GM12892 (cell line): ENCODE results near the gene NLGN2.

Experiments used
- POLR2A ChIP-seq: IDR thresholded peaks from 2 replicates; pipeline ENCODE4 v1.6.1; 2011; ENCODE audit warnings: low read depth, low read length, control low read depth
- TAF1 ChIP-seq: IDR thresholded peaks from 2 replicates; pipeline ENCODE4 v1.6.1; 2011; ENCODE audit warnings: low read depth, mild to moderate bottlenecking, control low read depth, low read length, borderline replicate concordance

DNA sequence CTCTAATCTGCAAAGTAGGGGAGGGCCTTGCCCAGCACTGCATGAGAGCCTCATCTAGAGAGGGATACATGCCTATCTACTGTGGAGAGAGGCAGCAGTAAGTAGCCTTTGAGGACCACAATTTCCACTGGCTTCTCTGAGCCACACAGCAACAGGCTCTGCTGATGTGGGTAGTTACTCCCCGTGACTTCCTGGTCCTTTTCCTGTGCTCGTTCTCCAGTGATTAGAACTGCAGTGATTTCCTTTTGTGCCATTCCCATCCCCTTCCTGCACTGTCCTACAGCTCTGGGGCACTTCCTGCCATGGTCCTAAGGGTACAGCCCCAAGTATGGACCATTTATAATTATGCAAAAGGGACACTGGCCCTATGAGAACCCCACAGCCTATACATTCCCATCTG is 16.3 kb upstream of the NLGN2 start:
- no peak for TF ChIP-seq TAF1
- no peak for TF ChIP-seq POLR2A
